ENCODE measurements around the gene NYAP2. TPM values are rescaled to one million over a fixed set of nuclear protein-coding genes. Genes with fewer than 3 reads are reported as not detected.

Gene NYAP2
- total RNA-seq, 1 donor from 2014 or later: 0.14 TPM

- Mint-ChIP-seq H3K4me1 (ENCODE audit: low read depth, unreplicated experiment) (peaks cover 35% of the 10 kb centered on the region), H3K27ac (ENCODE audit: unreplicated experiment) (peak overlapping the region; percentile 85), H3K9me3 (ENCODE audit: unreplicated experiment) (no peaks in the 10 kb centered on the region), H3K4me3 (ENCODE audit: unreplicated experiment) (no peak overlapping the region), H3K27me3 (ENCODE audit: low read depth, unreplicated experiment) (no peaks in the 10 kb centered on the region), H3K36me3 (ENCODE audit: low read depth, unreplicated experiment) (no peaks in the 10 kb centered on the region)
- no peak overlapping the region for H3K27ac ChIP-seq (ENCODE audit: low read depth, low read length)
- no peak overlapping the region for H2AFZ ChIP-seq (ENCODE audit: low read depth, low read length)
- no peaks in the 10 kb centered on the region for H3K9me3 ChIP-seq (ENCODE audit: insufficient read depth, low read depth, low read length)
- H3K4me2 ChIP-seq (ENCODE audit: low read length): no peak overlapping the region
- H3K4me3 ChIP-seq (ENCODE audit: insufficient read depth, low read depth, low read length): no peak overlapping the region
- no peaks in the 10 kb centered on the region for H3K27me3 ChIP-seq (ENCODE audit: insufficient read depth, low read length)
- FAIRE-seq (no peak), DNase-seq (ENCODE audit: low read depth) (no peak)
- no peaks in the 10 kb centered on the region for H3K36me3 ChIP-seq (ENCODE audit: insufficient read depth, low read length)
- TF ChIP-seq, protein P1, sequence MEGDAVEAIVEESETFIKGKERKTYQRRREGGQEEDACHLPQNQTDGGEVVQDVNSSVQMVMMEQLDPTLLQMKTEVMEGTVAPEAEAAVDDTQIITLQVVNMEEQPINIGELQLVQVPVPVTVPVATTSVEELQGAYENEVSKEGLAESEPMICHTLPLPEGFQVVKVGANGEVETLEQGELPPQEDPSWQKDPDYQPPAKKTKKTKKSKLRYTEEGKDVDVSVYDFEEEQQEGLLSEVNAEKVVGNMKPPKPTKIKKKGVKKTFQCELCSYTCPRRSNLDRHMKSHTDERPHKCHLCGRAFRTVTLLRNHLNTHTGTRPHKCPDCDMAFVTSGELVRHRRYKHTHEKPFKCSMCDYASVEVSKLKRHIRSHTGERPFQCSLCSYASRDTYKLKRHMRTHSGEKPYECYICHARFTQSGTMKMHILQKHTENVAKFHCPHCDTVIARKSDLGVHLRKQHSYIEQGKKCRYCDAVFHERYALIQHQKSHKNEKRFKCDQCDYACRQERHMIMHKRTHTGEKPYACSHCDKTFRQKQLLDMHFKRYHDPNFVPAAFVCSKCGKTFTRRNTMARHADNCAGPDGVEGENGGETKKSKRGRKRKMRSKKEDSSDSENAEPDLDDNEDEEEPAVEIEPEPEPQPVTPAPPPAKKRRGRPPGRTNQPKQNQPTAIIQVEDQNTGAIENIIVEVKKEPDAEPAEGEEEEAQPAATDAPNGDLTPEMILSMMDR (IDR thresholded peaks at IDR 0.05; ENCODE audit: insufficient read depth, low read depth, low read length): no peak
- TF ChIP-seq EZH2 (IDR thresholded peaks at IDR 0.05; ENCODE audit: insufficient read depth, low read length): no peak
- H3K79me2 ChIP-seq (ENCODE audit: insufficient read depth, low read length): no peaks in the 10 kb centered on the region
- H3K4me1 ChIP-seq (ENCODE audit: insufficient read depth, low read length): no peaks in the 10 kb centered on the region
- no peak overlapping the region for H3K9ac ChIP-seq (ENCODE audit: low read length)
- no peaks in the 10 kb centered on the region for H4K20me1 ChIP-seq (ENCODE audit: insufficient read depth, low read length)
These were observed 67.5 kb downstream of the NYAP2 start for GRCh38 chr2:225466891-225467604.

- no peaks in the 10 kb centered on the region for H4K20me1 ChIP-seq (ENCODE audit: insufficient read depth, low read length)
- TF ChIP-seq EZH2 (IDR thresholded peaks at IDR 0.05; ENCODE audit: insufficient read depth, low read length): no peak
- TF ChIP-seq, protein P1 (IDR thresholded peaks at IDR 0.05; ENCODE audit: insufficient read depth, low read depth, low read length): no peak
- no peaks in the 10 kb centered on the region for H3K4me1 ChIP-seq (ENCODE audit: insufficient read depth, low read length)
- H3K4me3 ChIP-seq (ENCODE audit: insufficient read depth, low read depth, low read length): no peak overlapping the region
- H3K27me3 Mint-ChIP-seq (ENCODE audit: low read depth, unreplicated experiment): no peaks in the 10 kb centered on the region
- no peak for FAIRE-seq
- H3K36me3 Mint-ChIP-seq (ENCODE audit: low read depth, unreplicated experiment): no peaks in the 10 kb centered on the region
- H2AFZ ChIP-seq (ENCODE audit: low read depth, low read length): peak overlapping the region; percentile 3
- H3K27ac ChIP-seq (ENCODE audit: low read depth, low read length): peak overlapping the region; percentile 60
- H3K36me3 ChIP-seq (ENCODE audit: insufficient read depth, low read length): no peaks in the 10 kb centered on the region
- no peaks in the 10 kb centered on the region for H3K79me2 ChIP-seq (ENCODE audit: insufficient read depth, low read length)
- H3K9me3 ChIP-seq (ENCODE audit: insufficient read depth, low read depth, low read length): no peaks in the 10 kb centered on the region
- H3K4me3 Mint-ChIP-seq (ENCODE audit: unreplicated experiment): no peak overlapping the region
- no peaks in the 10 kb centered on the region for H3K9me3 Mint-ChIP-seq (ENCODE audit: unreplicated experiment)
- peak; percentile 80 for DNase-seq (ENCODE audit: low read depth)
- H3K4me1 Mint-ChIP-seq (ENCODE audit: low read depth, unreplicated experiment): peaks cover 39% of the 10 kb centered on the region
- H3K9ac ChIP-seq (ENCODE audit: low read length): no peak overlapping the region
- no peaks in the 10 kb centered on the region for H3K27me3 ChIP-seq (ENCODE audit: insufficient read depth, low read length)
- peak overlapping the region; percentile 10 for H3K4me2 ChIP-seq (ENCODE audit: low read length)
- peak overlapping the region; percentile 85 for H3K27ac Mint-ChIP-seq (ENCODE audit: unreplicated experiment)
These were observed 68.6 kb downstream of the NYAP2 start for GRCh38 chr2:225468131-225468530.

DNA sequence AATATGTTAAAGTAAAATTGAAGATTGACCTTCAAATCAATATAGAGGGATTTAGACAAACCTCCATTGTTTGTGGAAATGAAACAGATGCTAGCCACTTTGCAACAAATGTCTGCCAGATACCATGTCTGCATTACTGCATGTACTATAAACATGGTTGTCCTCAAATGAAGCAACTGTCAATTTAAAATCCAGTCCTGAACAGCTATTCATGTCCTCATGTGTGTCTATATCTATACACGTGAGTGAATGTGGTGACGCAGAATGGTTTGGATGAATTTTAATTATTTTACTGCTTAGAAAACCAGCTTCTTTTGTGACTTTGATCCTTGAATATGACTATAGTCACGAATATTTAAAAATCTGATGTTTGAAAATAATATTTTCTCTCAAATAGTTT is 71.5 kb downstream of the NYAP2 start:
- Histone ChIP-seq H3K27me3 (ENCODE audit: insufficient read depth, low read length) (no peaks in the 10 kb centered on the region), H2AFZ (ENCODE audit: low read depth, low read length) (no peak overlapping the region), H3K79me2 (ENCODE audit: insufficient read depth, low read length) (no peaks in the 10 kb centered on the region), H3K4me1 (ENCODE audit: insufficient read depth, low read length) (no peaks in the 10 kb centered on the region), H4K20me1 (ENCODE audit: insufficient read depth, low read length) (no peaks in the 10 kb centered on the region), H3K4me2 (ENCODE audit: low read length) (no peak overlapping the region), H3K4me3 (ENCODE audit: insufficient read depth, low read depth, low read length) (no peak overlapping the region), H3K9me3 (ENCODE audit: insufficient read depth, low read depth, low read length) (no peaks in the 10 kb centered on the region), H3K9ac (ENCODE audit: low read length) (no peak overlapping the region), H3K36me3 (ENCODE audit: insufficient read depth, low read length) (no peaks in the 10 kb centered on the region), H3K27ac (ENCODE audit: low read depth, low read length) (no peak overlapping the region)
- H3K27me3 Mint-ChIP-seq (ENCODE audit: low read depth, unreplicated experiment): no peaks in the 10 kb centered on the region
- FAIRE-seq: no peak
- no peaks in the 10 kb centered on the region for H3K36me3 Mint-ChIP-seq (ENCODE audit: low read depth, unreplicated experiment)
- no peak overlapping the region for H3K27ac Mint-ChIP-seq (ENCODE audit: unreplicated experiment)
- TF ChIP-seq, protein P1 (IDR thresholded peaks at IDR 0.05; ENCODE audit: insufficient read depth, low read depth, low read length): no peak
- no peak for TF ChIP-seq EZH2 (IDR thresholded peaks at IDR 0.05; ENCODE audit: insufficient read depth, low read length)
- no peak for DNase-seq (ENCODE audit: low read depth)
- H3K4me3 Mint-ChIP-seq (ENCODE audit: unreplicated experiment): no peak overlapping the region
- H3K9me3 Mint-ChIP-seq (ENCODE audit: unreplicated experiment): peaks cover 2% of the 10 kb centered on the region
- peaks cover 36% of the 10 kb centered on the region for H3K4me1 Mint-ChIP-seq (ENCODE audit: low read depth, unreplicated experiment)
